ENCODE measurements around the gene CNTNAP2.

Gene CNTNAP2

GRCh38 chr7:148348466-148348865, 2231.9 kb downstream of the CNTNAP2 start:
- DNase-seq (ENCODE audit: low read depth in 2 of 2, low spot score in 1 of 2), result no peak

DNA sequence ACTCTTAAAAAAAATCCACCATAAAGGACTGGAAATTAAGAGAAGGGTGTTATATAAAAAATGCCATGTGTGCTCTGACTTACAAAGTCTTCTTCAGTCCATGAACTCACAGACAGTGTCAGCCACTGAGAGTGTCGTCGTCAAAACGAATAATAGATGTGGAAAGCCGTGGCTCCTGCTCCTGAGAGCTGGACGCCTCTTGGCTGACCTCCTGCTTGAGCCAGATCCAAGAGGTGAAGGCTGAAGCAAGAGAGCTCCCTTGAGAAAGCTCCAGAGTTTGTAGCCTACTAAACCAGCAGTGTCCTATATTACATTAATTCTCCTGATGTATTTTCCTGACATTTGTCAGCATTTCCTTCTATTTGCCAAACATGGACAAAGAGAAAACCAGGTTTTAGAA, 2239.7 kb downstream of the CNTNAP2 start:
- no peak for DNase-seq (ENCODE audit: low read depth in 2 of 2, low spot score in 1 of 2)

- DNase-seq (ENCODE audit: low read depth in 2 of 2, low spot score in 1 of 2), result no peak
Measured at GRCh38 chr7:148362541-148362940, 2245.9 kb downstream of the CNTNAP2 start.

- no peak for DNase-seq (ENCODE audit: low read depth in 2 of 2, low spot score in 1 of 2)
Measured at GRCh38 chr7:148367731-148368475, 2251.3 kb downstream of the CNTNAP2 start.

GRCh38 chr7:148368562-148368961, 2252.0 kb downstream of the CNTNAP2 start:
- no peak for DNase-seq (ENCODE audit: low read depth in 2 of 2, low spot score in 1 of 2)

DNA sequence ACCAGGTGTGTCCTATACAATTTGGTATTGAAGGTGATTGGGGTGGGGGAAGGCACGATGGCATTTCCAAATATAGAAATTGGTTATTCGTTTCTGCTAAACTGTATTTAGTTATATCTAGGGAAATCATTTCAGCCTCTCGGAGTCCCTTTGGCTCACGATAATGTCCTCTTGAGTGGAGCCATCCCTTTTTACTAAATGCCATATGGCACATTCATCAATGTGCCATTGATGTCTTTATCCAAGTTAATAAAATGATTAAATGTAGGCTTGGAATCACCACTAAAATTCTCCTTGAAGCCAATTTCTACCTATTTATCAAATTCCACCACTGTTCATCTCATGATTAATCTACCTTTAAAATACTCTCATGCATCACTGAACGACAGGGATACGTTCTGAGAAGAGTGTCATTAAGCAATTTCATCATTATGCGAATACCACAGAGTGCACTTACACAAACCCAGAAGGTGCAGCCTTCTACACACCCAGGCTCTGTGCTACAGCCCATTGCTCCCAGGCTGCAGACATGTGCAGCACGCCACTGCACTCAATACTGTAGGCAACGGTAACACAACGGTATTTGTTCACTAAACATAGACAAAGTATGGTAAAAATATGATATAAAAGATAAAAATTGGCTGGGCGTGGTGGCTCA, 2254.8 kb downstream of the CNTNAP2 start:
- DNase-seq (ENCODE audit: low read depth in 2 of 2, low spot score in 1 of 2), result no peak

DNA sequence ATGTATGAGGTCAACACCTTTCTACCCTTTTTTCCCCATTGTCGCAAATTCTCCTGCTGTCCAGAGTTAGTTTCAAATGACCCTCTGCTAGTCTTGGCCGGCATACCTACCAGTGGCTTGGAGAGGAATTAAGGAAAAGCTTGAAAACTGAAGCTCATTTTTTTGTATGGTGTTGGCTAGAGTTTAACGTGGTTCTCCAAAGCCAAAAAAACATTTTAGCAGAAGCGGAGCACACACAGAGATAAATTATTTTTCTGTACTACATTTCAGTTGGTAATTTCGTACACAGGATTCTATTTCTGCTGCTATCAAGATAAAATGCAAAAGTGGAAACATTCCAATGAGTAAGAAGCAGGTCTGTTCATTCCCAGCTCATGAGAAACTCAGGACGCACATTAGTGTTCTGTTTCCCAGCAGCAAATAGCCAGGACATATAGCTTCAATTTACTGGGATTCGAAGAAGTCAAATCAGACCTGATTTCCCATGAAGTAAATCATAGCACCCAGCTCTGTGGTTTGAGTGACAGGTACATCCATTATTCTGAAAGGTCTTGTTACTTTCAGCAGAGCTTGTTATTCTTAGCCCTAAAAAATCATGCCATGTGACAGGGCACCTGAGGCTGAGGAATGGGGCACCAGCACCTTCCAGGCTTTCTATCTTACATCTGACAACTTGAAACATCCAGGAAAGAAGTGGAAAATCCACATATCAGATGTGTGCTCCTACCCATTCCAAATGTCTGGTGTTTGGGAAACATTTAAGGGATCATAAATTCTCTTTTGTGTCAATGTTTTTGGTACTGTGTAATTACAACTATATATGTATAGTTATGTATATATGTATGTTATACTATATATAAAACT, 2258.0 kb downstream of the CNTNAP2 start:
- no peak for DNase-seq (ENCODE audit: low read depth in 2 of 2, low spot score in 1 of 2)

DNA sequence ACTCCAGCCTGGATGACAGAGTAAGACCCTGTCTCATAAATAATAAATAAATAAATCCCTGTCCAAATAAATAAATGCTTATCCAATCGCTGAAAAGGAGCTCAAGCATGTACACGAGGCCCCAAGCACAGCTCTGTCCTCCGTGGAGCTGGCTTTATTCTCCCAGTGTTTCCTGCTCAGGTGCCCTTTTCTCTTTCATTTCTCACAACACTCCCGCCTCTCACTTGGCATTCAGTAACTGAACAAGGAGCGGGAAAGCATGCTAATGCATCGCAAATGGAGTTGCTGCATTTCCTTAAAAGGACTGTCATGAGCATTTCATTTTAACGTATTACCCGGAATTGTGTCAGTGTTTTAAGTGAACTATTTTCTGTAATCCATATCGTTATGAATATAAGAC, 2263.1 kb downstream of the CNTNAP2 start:
- no peak for DNase-seq (ENCODE audit: low read depth in 2 of 2, low spot score in 1 of 2)

- DNase-seq (ENCODE audit: low read depth in 2 of 2, low spot score in 1 of 2), result no peak
Measured at GRCh38 chr7:148380596-148381419, 2264.2 kb downstream of the CNTNAP2 start.

DNA sequence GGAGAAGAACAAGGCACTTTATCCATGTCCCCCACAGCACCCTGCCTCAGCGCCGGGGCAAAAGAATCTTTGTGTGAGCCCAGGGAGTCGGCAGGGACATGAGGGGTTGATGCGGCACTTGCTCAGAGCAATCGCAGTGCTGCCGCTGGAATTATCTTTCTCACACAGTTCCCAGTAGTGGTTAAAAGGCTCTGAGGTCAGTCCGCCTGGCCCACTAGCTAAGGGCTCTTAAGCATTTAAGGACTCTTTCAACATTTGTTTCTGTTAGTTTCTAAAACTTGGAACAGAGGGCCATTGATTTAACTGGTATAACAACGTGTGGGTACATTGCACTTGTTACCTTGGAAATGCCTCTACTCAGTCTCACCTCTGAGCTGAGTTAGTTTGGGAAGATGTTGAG, 2266.0 kb downstream of the CNTNAP2 start:
- DNase-seq (ENCODE audit: low read depth in 2 of 2, low spot score in 1 of 2), result no peak

DNA sequence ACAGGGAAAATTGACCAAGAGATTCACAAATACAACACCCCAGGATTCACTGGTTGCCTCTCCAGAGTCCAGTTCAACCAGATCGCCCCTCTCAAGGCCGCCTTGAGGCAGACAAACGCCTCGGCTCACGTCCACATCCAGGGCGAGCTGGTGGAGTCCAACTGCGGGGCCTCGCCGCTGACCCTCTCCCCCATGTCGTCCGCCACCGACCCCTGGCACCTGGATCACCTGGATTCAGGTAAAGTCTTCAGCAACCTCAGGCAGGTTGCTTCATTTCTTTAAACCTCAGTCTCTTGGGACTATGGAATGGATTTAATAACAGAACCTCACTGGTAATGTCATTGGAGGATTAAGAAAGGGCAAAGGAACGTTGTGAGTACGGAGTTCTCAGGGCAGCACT, 2267.1 kb downstream of the CNTNAP2 start:
- DNase-seq (ENCODE audit: low read depth in 2 of 2, low spot score in 1 of 2), result no peak

- DNase-seq (ENCODE audit: low read depth in 2 of 2, low spot score in 1 of 2), result no peak
Measured at GRCh38 chr7:148385009-148385682, 2268.5 kb downstream of the CNTNAP2 start.

GRCh38 chr7:148390381-148390780, 2273.8 kb downstream of the CNTNAP2 start:
- DNase-seq (ENCODE audit: low read depth in 2 of 2, low spot score in 1 of 2), result no peak

DNA sequence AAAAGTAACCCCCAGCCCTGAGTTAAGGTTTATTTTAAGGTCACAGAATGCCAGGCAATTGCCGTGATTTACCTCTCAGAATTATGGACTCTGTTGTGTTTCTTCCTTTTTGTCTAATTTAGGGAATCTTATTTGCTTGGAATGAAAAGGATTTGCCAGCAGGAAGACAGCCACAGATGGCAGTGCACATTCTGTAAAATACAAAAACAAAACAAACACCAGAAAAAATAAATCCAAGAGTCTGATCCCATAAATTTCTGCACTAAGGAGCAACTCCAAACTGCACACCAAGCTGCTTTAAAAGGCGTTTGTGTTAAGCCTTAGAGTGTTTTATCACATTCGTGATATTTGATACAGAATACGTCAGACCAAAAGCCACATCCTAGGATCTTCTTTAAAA, 2275.0 kb downstream of the CNTNAP2 start:
- DNase-seq (ENCODE audit: low read depth in 2 of 2, low spot score in 1 of 2), result no peak

GRCh38 chr7:148394582-148394981, 2278.0 kb downstream of the CNTNAP2 start:
- no peak for DNase-seq (ENCODE audit: low read depth in 2 of 2, low spot score in 1 of 2)

- DNase-seq (ENCODE audit: low read depth in 2 of 2, low spot score in 1 of 2), result no peak
Measured at GRCh38 chr7:148395352-148395811, 2278.8 kb downstream of the CNTNAP2 start.

GRCh38 chr7:148395990-148396716, 2279.6 kb downstream of the CNTNAP2 start:
- DNase-seq (ENCODE audit: low read depth in 2 of 2, low spot score in 1 of 2), result no peak

DNA sequence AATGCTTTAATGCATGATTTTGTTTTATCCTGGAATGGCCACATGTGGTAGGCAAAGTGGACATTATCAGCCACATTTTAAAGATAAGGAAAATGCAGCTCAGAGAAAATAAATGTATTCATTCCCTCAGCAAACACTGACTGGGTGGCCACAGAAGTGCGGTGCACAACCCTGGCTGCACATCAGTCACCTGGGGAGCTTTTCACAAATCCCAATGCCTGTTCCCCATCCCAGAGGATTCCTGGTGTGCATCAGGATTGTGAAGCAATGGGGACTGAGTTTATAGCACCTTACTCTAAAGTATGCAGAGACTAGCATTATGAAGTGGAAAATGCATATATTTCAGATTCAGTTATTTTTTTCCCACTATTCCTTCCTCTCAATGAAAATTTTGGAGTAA, 2280.5 kb downstream of the CNTNAP2 start:
- DNase-seq (ENCODE audit: low read depth in 2 of 2, low spot score in 1 of 2), result no peak

- DNase-seq (ENCODE audit: low read depth in 2 of 2, low spot score in 1 of 2), result no peak
Measured at GRCh38 chr7:148397551-148397950, 2280.9 kb downstream of the CNTNAP2 start.

- DNase-seq (ENCODE audit: low read depth in 2 of 2, low spot score in 1 of 2), result no peak
Measured at GRCh38 chr7:148397985-148398384, 2281.4 kb downstream of the CNTNAP2 start.

All from stimulated activated CD8-positive, alpha-beta memory T cell treated with anti-CD3 and anti-CD28 coated beads, Interleukin-4, amount 100 ng/mL, for 4 hours (primary cell).